Lower leg skin (tissue), 3 donors: ENCODE data around the gene UGT1A5.

Experiments
- POLR2A ChIP-seq, 2 donors: fragments of 450-650 bp; IDR thresholded peaks; one replicate each; pipeline ENCODE4 v1.6.1; 2016 to 2017; ENCODE audit warnings: antibody characterized with exemption in 2 of 2, mild to moderate bottlenecking in 1 of 2, moderate library complexity in 1 of 2
- TF ChIP-seq, protein P1 (sequence below), 3 donors: fragments of 450-650 bp; IDR thresholded peaks; one replicate each; pipeline ENCODE4 v1.5.1; 2016; ENCODE audit warnings: antibody characterized with exemption in 3 of 3, mild to moderate bottlenecking in 3 of 3, moderate library complexity in 2 of 3

DNA sequence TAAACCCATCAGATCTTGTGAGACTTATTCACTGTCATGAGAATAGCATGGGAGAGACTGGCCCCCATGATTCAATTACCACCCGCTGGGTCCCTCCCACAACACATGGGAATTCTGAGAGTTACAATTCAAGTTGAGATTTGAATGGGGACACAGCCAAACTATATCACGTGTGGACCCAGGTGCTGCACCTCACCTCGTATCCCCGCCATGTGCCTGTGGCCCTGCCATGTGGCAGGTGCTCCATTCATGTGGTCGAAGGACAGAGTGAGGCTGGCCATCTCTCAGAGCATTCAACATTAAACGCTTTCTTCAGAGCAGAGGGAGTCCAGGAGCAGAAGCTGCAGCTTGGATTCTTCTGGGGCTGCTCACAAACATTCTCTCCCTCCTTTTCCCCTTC lies 97.7 kb downstream of the UGT1A5 start:
- TF ChIP-seq, protein P1, sequence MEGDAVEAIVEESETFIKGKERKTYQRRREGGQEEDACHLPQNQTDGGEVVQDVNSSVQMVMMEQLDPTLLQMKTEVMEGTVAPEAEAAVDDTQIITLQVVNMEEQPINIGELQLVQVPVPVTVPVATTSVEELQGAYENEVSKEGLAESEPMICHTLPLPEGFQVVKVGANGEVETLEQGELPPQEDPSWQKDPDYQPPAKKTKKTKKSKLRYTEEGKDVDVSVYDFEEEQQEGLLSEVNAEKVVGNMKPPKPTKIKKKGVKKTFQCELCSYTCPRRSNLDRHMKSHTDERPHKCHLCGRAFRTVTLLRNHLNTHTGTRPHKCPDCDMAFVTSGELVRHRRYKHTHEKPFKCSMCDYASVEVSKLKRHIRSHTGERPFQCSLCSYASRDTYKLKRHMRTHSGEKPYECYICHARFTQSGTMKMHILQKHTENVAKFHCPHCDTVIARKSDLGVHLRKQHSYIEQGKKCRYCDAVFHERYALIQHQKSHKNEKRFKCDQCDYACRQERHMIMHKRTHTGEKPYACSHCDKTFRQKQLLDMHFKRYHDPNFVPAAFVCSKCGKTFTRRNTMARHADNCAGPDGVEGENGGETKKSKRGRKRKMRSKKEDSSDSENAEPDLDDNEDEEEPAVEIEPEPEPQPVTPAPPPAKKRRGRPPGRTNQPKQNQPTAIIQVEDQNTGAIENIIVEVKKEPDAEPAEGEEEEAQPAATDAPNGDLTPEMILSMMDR (IDR thresholded peaks at IDR 0.05) = no peak
- TF ChIP-seq POLR2A (IDR thresholded peaks at IDR 0.05) = no peak
